HEK293 (cell line): ENCODE data around the gene SRRM5.

Experiments
- BCL11A ChIP-seq: fragments of 450-650 bp; formaldehyde crosslinking; IDR thresholded peaks from 2 replicates; pipeline ENCODE4 v1.5.1; 2016; ENCODE audit warnings: low read depth, missing biosample characterization, missing genetic modification characterization
- EGR2 ChIP-seq: fragments of 450-650 bp; formaldehyde crosslinking; IDR thresholded peaks from 2 replicates; pipeline ENCODE4 v1.5.1; 2016; ENCODE audit warnings: low read depth, missing biosample characterization, missing genetic modification characterization
- GFI1B ChIP-seq: fragments of 450-650 bp; formaldehyde crosslinking; IDR thresholded peaks from 2 replicates; pipeline ENCODE4 v1.5.1; 2016; ENCODE audit warnings: missing biosample characterization, missing genetic modification characterization
- KLF1 ChIP-seq: fragments of 450-650 bp; formaldehyde crosslinking; IDR thresholded peaks from 2 replicates; pipeline ENCODE4 v1.5.1; 2016; ENCODE audit warnings: missing biosample characterization, missing genetic modification characterization
- KLF10 ChIP-seq: fragments of 450-650 bp; IDR thresholded peaks from 2 replicates; pipeline ENCODE4 v1.5.1; 2018; ENCODE audit warnings: missing biosample characterization, mild to moderate bottlenecking, missing genetic modification characterization
- PRDM1 ChIP-seq: fragments of 450-650 bp; formaldehyde crosslinking; IDR thresholded peaks from 2 replicates; pipeline ENCODE4; 2016; ENCODE audit warnings: missing biosample characterization, missing genetic modification characterization
- SETDB1 ChIP-seq: IDR thresholded peaks from one replicate; pipeline ENCODE4 v1.6.1; 2017; ENCODE audit warnings: mild to moderate bottlenecking, low read length, moderate library complexity, mixed read lengths; ENCODE audit not compliant: insufficient read length
- YY2 ChIP-seq: fragments of 450-650 bp; formaldehyde crosslinking; IDR thresholded peaks from 2 replicates; pipeline ENCODE4 v1.5.1; 2016; ENCODE audit warnings: missing biosample characterization, missing genetic modification characterization
- ZBTB1 ChIP-seq: fragments of 450-650 bp; formaldehyde crosslinking; IDR thresholded peaks from 2 replicates; pipeline ENCODE4 v1.5.1; 2016; ENCODE audit warnings: missing biosample characterization, missing genetic modification characterization
- ZBTB21 ChIP-seq: fragments of 450-650 bp; formaldehyde crosslinking; IDR thresholded peaks from 2 replicates; pipeline ENCODE4 v1.5.1; 2017; ENCODE audit warnings: missing biosample characterization, missing genetic modification characterization
- ZFP37 ChIP-seq: fragments of 450-650 bp; formaldehyde crosslinking; IDR thresholded peaks from 2 replicates; pipeline ENCODE4 v1.5.1; 2016; ENCODE audit warnings: missing biosample characterization, missing genetic modification characterization
- ZFP69B ChIP-seq: fragments of 450-650 bp; formaldehyde crosslinking; IDR thresholded peaks from 2 replicates; pipeline ENCODE4 v1.5.1; 2016; ENCODE audit warnings: missing biosample characterization, missing genetic modification characterization
- ZNF155 ChIP-seq: fragments of 450-650 bp; formaldehyde crosslinking; IDR thresholded peaks from 2 replicates; pipeline ENCODE4 v1.5.1; 2016; ENCODE audit warnings: missing biosample characterization, missing genetic modification characterization
- ZNF239 ChIP-seq: fragments of 450-650 bp; formaldehyde crosslinking; IDR thresholded peaks from 2 replicates; pipeline ENCODE4 v1.5.1; 2016; ENCODE audit warnings: missing biosample characterization, missing genetic modification characterization
- ZNF433 ChIP-seq: fragments of 450-650 bp; formaldehyde crosslinking; IDR thresholded peaks from 2 replicates; pipeline ENCODE4 v1.5.1; 2016; ENCODE audit warnings: missing biosample characterization, missing genetic modification characterization, low read depth
- ZNF510 ChIP-seq: fragments of 450-650 bp; formaldehyde crosslinking; IDR thresholded peaks from 2 replicates; pipeline ENCODE4 v1.5.1; 2018; ENCODE audit warnings: mild to moderate bottlenecking, missing genetic modification characterization, missing biosample characterization; ENCODE audit not compliant: insufficient replicate concordance
- ZNF549 ChIP-seq: fragments of 450-650 bp; IDR thresholded peaks from 2 replicates; pipeline ENCODE4 v1.5.1; 2018; ENCODE audit warnings: missing biosample characterization, missing genetic modification characterization, mild to moderate bottlenecking, inconsistent platforms, moderate library complexity
- ZNF560 ChIP-seq: fragments of 450-650 bp; formaldehyde crosslinking; IDR thresholded peaks from 2 replicates; pipeline ENCODE4 v1.5.1; 2017; ENCODE audit warnings: missing biosample characterization, missing genetic modification characterization, borderline replicate concordance
- ZNF610 ChIP-seq: fragments of 450-650 bp; formaldehyde crosslinking; IDR thresholded peaks from 2 replicates; pipeline ENCODE4 v1.5.1; 2016; ENCODE audit warnings: missing biosample characterization, missing genetic modification characterization, borderline replicate concordance
- ZNF621 ChIP-seq: fragments of 450-650 bp; formaldehyde crosslinking; IDR thresholded peaks from 2 replicates; pipeline ENCODE4 v1.5.1; 2017; ENCODE audit warnings: missing biosample characterization, missing genetic modification characterization
- ZNF658 ChIP-seq: fragments of 450-650 bp; formaldehyde crosslinking; IDR thresholded peaks from 2 replicates; pipeline ENCODE4; 2016; ENCODE audit warnings: missing biosample characterization, missing genetic modification characterization
- TF ChIP-seq, protein P1 (sequence below): fragments of 450-650 bp; formaldehyde crosslinking; conservative IDR thresholded peaks from 2 replicates; pipeline ENCODE4 v1.5.1; 2016; ENCODE audit warnings: low read depth, missing biosample characterization, missing genetic modification characterization
- TF ChIP-seq, protein P2 (sequence below): fragments of 450-650 bp; formaldehyde crosslinking; IDR thresholded peaks from 2 replicates; pipeline ENCODE4 v1.5.1; 2016; ENCODE audit warnings: missing biosample characterization, missing genetic modification characterization
- TF ChIP-seq, protein P3 (sequence below): fragments of 450-650 bp; formaldehyde crosslinking; IDR thresholded peaks from 2 replicates; pipeline ENCODE4 v1.5.0; 2017; ENCODE audit warnings: missing biosample characterization, missing genetic modification characterization, borderline replicate concordance
- TF ChIP-seq, protein P4 (sequence below): fragments of 450-650 bp; formaldehyde crosslinking; IDR thresholded peaks from 2 replicates; pipeline ENCODE4 v1.5.1; 2016; ENCODE audit warnings: missing biosample characterization, missing genetic modification characterization
- TF ChIP-seq, protein P5 (sequence below): fragments of 450-650 bp; formaldehyde crosslinking; IDR thresholded peaks from 2 replicates; pipeline ENCODE4 v1.5.1; 2016; ENCODE audit warnings: missing biosample characterization, missing genetic modification characterization
- TF ChIP-seq, protein P6 (sequence below): fragments of 450-650 bp; formaldehyde crosslinking; IDR thresholded peaks from 2 replicates; pipeline ENCODE4 v1.5.1; 2016; ENCODE audit warnings: missing biosample characterization, missing genetic modification characterization

The SRRM5 gene

DNA sequence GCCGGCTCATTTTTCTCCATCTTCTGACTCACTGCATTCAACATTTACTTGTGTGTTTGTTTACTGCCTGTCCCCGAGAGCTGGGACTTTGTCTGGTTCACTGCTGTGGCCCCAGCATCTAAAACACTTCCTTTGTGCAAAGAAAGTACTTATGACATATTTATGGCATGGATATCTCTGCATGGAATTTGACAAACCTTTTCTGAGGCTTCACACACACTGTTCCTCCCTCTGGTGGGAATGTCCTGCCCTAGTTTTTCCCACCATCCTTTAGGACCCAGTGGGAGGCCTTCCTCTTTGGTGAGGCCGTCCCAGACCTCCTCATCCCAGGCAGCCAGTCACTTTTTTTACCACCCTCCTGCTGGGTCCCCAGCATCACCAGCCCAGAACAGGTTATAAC, 1.4 kb upstream of the SRRM5 start (continued):
- TF ChIP-seq, protein P1, sequence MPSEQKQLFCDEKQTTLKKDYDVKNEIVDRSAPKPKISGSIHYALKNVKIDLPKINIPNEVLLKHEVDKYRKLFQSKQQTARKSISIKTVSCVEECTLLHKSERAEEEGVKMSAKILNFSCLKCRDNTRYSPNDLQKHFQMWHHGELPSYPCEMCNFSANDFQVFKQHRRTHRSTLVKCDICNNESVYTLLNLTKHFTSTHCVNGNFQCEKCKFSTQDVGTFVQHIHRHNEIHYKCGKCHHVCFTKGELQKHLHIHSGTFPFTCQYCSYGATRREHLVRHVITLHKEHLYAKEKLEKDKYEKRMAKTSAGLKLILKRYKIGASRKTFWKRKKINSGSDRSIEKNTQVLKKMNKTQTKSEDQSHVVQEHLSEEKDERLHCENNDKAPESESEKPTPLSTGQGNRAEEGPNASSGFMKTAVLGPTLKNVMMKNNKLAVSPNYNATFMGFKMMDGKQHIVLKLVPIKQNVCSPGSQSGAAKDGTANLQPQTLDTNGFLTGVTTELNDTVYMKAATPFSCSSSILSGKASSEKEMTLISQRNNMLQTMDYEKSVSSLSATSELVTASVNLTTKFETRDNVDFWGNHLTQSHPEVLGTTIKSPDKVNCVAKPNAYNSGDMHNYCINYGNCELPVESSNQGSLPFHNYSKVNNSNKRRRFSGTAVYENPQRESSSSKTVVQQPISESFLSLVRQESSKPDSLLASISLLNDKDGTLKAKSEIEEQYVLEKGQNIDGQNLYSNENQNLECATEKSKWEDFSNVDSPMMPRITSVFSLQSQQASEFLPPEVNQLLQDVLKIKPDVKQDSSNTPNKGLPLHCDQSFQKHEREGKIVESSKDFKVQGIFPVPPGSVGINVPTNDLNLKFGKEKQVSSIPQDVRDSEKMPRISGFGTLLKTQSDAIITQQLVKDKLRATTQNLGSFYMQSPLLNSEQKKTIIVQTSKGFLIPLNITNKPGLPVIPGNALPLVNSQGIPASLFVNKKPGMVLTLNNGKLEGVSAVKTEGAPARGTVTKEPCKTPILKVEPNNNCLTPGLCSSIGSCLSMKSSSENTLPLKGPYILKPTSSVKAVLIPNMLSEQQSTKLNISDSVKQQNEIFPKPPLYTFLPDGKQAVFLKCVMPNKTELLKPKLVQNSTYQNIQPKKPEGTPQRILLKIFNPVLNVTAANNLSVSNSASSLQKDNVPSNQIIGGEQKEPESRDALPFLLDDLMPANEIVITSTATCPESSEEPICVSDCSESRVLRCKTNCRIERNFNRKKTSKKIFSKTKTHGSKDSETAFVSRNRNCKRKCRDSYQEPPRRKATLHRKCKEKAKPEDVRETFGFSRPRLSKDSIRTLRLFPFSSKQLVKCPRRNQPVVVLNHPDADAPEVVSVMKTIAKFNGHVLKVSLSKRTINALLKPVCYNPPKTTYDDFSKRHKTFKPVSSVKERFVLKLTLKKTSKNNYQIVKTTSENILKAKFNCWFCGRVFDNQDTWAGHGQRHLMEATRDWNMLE: no peak
- no peak for TF ChIP-seq SETDB1
- TF ChIP-seq, protein P2, sequence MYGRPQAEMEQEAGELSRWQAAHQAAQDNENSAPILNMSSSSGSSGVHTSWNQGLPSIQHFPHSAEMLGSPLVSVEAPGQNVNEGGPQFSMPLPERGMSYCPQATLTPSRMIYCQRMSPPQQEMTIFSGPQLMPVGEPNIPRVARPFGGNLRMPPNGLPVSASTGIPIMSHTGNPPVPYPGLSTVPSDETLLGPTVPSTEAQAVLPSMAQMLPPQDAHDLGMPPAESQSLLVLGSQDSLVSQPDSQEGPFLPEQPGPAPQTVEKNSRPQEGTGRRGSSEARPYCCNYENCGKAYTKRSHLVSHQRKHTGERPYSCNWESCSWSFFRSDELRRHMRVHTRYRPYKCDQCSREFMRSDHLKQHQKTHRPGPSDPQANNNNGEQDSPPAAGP (tag by site-specific recombination): no peak; the same call in 1 of the 2 replicates
- TF ChIP-seq PRDM1: peak; percentile 81
- no peak for TF ChIP-seq ZBTB1 (tag by site-specific recombination)
- no peak for TF ChIP-seq KLF10 (tag by site-specific recombination)
- no peak for TF ChIP-seq ZNF510 (tag by site-specific recombination)
- no peak for TF ChIP-seq YY2 (tag by site-specific recombination)
- TF ChIP-seq EGR2 (tag by site-specific recombination): no peak
- TF ChIP-seq ZNF560: no peak
- TF ChIP-seq ZNF239 (tag by site-specific recombination): no peak
- TF ChIP-seq, protein P3, sequence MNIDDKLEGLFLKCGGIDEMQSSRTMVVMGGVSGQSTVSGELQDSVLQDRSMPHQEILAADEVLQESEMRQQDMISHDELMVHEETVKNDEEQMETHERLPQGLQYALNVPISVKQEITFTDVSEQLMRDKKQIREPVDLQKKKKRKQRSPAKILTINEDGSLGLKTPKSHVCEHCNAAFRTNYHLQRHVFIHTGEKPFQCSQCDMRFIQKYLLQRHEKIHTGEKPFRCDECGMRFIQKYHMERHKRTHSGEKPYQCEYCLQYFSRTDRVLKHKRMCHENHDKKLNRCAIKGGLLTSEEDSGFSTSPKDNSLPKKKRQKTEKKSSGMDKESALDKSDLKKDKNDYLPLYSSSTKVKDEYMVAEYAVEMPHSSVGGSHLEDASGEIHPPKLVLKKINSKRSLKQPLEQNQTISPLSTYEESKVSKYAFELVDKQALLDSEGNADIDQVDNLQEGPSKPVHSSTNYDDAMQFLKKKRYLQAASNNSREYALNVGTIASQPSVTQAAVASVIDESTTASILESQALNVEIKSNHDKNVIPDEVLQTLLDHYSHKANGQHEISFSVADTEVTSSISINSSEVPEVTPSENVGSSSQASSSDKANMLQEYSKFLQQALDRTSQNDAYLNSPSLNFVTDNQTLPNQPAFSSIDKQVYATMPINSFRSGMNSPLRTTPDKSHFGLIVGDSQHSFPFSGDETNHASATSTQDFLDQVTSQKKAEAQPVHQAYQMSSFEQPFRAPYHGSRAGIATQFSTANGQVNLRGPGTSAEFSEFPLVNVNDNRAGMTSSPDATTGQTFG (tag by site-specific recombination): no peak
- TF ChIP-seq KLF1 (tag by site-specific recombination): no peak
- TF ChIP-seq ZFP69B (tag by site-specific recombination): peak; percentile 3; the same call in 1 of the 2 replicates
- TF ChIP-seq, protein P4, sequence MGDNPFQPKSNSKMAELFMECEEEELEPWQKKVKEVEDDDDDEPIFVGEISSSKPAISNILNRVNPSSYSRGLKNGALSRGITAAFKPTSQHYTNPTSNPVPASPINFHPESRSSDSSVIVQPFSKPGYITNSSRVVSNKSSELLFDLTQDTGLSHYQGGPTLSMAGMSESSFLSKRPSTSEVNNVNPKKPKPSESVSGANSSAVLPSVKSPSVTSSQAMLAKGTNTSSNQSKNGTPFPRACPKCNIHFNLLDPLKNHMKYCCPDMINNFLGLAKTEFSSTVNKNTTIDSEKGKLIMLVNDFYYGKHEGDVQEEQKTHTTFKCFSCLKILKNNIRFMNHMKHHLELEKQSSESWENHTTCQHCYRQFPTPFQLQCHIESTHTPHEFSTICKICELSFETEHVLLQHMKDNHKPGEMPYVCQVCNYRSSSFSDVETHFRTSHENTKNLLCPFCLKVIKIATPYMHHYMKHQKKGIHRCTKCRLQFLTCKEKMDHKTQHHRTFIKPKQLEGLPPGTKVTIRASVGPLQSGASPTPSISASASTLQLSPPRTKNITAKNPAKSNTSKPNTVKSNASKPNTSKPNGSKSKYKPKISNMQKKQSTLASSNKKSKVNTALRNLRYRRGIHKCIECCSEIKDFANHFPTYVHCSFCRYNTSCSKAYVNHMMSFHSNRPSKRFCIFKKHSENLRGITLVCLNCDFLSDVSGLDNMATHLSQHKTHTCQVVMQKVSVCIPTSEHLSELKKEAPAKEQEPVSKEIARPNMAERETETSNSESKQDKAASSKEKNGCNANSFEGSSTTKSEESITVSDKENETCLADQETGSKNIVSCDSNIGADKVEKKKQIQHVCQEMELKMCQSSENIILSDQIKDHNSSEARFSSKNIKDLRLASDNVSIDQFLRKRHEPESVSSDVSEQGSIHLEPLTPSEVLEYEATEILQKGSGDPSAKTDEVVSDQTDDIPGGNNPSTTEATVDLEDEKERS: no peak
- TF ChIP-seq, protein P5, sequence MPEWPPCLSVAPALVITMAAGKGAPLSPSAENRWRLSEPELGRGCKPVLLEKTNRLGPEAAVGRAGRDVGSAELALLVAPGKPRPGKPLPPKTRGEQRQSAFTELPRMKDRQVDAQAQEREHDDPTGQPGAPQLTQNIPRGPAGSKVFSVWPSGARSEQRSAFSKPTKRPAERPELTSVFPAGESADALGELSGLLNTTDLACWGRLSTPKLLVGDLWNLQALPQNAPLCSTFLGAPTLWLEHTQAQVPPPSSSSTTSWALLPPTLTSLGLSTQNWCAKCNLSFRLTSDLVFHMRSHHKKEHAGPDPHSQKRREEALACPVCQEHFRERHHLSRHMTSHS (tag by site-specific recombination): no peak
- TF ChIP-seq ZNF433 (tag by site-specific recombination): no peak
- TF ChIP-seq ZNF549 (tag by site-specific recombination): no peak
- peak; percentile 33; the same call in 1 of the 2 replicates for TF ChIP-seq ZBTB21 (tag by site-specific recombination)
- TF ChIP-seq BCL11A: no peak
- TF ChIP-seq ZFP37 (tag by site-specific recombination): no peak
- TF ChIP-seq ZNF155 (tag by site-specific recombination): no peak
- no peak for TF ChIP-seq ZNF621 (tag by site-specific recombination)
- TF ChIP-seq ZNF658 (tag by site-specific recombination): no peak
- TF ChIP-seq, protein P6, sequence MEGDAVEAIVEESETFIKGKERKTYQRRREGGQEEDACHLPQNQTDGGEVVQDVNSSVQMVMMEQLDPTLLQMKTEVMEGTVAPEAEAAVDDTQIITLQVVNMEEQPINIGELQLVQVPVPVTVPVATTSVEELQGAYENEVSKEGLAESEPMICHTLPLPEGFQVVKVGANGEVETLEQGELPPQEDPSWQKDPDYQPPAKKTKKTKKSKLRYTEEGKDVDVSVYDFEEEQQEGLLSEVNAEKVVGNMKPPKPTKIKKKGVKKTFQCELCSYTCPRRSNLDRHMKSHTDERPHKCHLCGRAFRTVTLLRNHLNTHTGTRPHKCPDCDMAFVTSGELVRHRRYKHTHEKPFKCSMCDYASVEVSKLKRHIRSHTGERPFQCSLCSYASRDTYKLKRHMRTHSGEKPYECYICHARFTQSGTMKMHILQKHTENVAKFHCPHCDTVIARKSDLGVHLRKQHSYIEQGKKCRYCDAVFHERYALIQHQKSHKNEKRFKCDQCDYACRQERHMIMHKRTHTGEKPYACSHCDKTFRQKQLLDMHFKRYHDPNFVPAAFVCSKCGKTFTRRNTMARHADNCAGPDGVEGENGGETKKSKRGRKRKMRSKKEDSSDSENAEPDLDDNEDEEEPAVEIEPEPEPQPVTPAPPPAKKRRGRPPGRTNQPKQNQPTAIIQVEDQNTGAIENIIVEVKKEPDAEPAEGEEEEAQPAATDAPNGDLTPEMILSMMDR (tag by site-specific recombination): no peak
- TF ChIP-seq GFI1B (tag by site-specific recombination): no peak
- TF ChIP-seq ZNF610 (tag by site-specific recombination): no peak
